Erythroblast (primary cell): Measurements from ENCODE around the gene HMGCS1.

Source experiments
- GATA1 ChIP-seq: IDR thresholded peaks from 2 replicates; pipeline ENCODE4 v1.6.1; 2011; ENCODE audit warnings: low read depth, mild to moderate bottlenecking, control low read depth, low read length, moderate library complexity
- POLR2A ChIP-seq: IDR thresholded peaks from 2 replicates; pipeline ENCODE4 v1.6.1; 2011; ENCODE audit warnings: mild to moderate bottlenecking, low read length

GRCh38 chr5:43295202-43295601 lies 18.0 kb downstream of the HMGCS1 start:
- TF ChIP-seq POLR2A (no peak), GATA1 (no peak)
